Measurements from ENCODE around the gene SDK1.

Gene SDK1

DNA sequence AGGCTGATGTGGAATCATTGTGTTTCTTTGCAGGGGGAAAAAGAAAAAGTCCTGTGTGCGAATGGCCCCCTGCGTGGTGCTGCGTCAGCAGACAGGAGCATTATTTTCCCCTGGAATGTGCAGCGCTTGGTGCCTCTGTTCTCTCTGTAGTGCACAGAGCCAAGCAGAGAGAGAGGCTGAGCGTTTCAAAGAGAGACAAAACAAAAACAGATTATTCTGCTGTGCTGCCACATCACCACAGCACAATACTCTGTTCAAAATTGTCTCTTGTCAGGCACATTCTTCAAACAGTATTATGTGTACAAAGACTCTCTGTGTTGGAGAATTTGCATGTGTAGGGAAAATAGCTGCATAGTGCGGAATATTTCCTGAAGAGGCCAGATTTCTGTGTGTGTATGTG is 609.0 kb downstream of the SDK1 start:
- no peak overlapping the region for H3K4me3 ChIP-seq (ENCODE audit: low read depth, low read length)
- DNase-seq (ENCODE audit: low read depth, low spot score), result peak; percentile 40
- TF ChIP-seq, protein P1, sequence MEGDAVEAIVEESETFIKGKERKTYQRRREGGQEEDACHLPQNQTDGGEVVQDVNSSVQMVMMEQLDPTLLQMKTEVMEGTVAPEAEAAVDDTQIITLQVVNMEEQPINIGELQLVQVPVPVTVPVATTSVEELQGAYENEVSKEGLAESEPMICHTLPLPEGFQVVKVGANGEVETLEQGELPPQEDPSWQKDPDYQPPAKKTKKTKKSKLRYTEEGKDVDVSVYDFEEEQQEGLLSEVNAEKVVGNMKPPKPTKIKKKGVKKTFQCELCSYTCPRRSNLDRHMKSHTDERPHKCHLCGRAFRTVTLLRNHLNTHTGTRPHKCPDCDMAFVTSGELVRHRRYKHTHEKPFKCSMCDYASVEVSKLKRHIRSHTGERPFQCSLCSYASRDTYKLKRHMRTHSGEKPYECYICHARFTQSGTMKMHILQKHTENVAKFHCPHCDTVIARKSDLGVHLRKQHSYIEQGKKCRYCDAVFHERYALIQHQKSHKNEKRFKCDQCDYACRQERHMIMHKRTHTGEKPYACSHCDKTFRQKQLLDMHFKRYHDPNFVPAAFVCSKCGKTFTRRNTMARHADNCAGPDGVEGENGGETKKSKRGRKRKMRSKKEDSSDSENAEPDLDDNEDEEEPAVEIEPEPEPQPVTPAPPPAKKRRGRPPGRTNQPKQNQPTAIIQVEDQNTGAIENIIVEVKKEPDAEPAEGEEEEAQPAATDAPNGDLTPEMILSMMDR (IDR thresholded peaks at IDR 0.05; ENCODE audit: low read depth, low read length), result no peak
- in situ Hi-C loops (cut with HindIII; ENCODE audit: low sequenced_read_pairs), result no loop called here

DNA sequence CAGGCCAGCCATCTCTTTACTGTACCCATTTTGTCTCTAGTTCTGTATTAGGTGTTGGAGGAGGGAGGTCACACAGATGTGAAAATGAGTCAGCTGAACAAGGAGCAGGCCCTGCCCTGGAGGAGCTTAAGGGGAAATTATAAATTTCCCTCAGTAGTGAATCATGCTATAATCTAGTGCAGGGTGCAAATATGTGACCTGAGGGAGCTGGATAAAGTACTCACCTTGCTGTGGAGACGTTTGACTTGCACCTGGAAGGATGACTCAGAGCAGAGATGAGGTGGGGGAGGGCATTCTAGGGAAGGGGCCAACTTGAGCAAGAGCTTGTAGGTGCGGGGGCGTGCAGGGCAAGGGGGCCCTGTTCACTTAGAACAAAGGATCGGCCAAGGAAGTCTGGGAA is 610.6 kb downstream of the SDK1 start:
- DNase-seq (ENCODE audit: low read depth, low spot score), result no peak
- no peak overlapping the region for H3K4me3 ChIP-seq (ENCODE audit: low read depth, low read length)
- in situ Hi-C loops (cut with HindIII; ENCODE audit: low sequenced_read_pairs), result no loop called here
- TF ChIP-seq, protein P1 (IDR thresholded peaks at IDR 0.05; ENCODE audit: low read depth, low read length), result no peak

DNA sequence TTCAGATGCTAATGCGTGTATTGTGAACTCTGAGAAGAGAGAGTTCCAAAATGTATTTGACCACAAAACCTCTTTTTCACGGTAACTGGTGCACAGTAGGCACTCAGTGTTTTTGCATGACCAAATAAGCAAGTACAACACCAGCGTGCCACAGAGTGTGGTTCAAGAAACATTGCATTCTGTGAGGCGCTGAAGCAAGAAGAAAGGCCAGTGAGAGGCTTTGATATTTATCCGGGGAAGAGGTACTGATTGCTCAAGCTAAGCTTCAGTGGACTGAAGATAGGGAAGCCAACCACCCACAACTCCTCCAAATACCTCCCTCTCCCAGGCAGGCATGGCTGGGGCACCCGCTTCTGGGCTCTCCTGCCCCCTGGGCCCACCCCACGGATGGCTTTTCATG is 611.2 kb downstream of the SDK1 start:
- H3K4me3 ChIP-seq (ENCODE audit: low read depth, low read length), result no peak overlapping the region
- in situ Hi-C loops (cut with HindIII; ENCODE audit: low sequenced_read_pairs), result no loop called here
- TF ChIP-seq, protein P1 (IDR thresholded peaks at IDR 0.05; ENCODE audit: low read depth, low read length), result no peak
- DNase-seq (ENCODE audit: low read depth, low spot score), result no peak

DNA sequence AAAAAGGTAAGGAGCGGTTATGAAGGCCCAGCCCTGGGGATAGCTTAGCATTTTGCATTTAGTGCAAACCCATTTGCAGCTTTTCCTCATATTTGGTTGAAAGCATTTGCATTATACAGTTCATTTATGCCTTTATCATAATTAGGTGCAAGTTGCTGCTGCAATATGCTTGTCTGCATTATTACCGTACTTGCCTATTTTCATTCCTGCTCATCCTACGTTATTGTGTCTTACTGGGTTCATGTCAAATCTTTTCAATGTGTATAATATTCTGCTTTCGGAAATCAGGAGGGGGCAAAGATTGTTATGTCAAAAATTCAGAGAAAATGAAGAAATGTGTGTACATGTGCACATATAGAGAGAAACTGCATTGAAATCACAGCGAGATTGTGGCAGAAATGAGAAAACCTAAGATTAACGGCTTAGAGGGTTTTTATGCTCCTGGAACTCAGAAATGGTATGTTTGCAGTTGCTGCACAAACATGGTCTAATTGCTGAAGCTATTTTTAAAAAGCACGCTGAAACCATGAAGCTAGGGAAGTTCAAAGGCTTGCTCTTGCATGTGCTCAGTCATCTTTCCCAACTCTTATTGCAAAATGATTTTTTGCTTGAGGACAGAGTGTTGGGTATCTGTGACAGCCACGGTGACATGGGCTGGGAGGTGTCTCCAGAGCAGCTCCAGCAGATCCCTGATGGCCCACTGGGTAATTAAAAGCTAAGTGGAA is 613.2 kb downstream of the SDK1 start:
- TF ChIP-seq, protein P1 (IDR thresholded peaks at IDR 0.05; ENCODE audit: low read depth, low read length), result no peak
- no peak for DNase-seq (ENCODE audit: low read depth, low spot score)
- H3K4me3 ChIP-seq (ENCODE audit: low read depth, low read length), result no peak overlapping the region
- in situ Hi-C loops (cut with HindIII; ENCODE audit: low sequenced_read_pairs), result no loop called here

DNA sequence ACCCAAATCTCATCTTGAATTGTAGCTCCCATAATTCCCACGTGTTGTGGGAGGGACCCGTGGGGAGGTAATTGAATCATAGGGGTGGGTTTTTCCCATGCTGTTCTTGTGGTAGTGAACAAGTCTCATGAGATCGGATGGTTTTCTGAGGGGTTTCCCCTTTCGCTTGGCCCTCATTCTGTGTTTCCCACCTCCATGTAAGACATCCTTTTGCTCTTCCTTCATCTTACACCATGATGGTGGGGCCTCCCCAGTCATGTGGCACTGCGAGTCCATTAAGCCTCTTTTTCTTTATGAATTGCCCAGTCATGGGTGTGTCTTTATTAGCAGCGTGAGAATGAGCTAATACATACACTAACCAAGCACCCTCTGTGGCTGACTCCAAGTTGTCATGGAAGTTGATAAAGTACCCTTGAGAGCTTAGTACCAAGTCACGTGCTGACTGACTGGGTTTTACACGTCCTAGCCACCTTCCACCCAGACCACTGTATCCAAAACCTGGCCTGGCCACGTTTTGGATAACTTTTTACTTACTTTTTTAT is 614.4 kb downstream of the SDK1 start:
- H3K4me3 ChIP-seq (ENCODE audit: low read depth, low read length), result no peak overlapping the region
- no peak for DNase-seq (ENCODE audit: low read depth, low spot score)
- TF ChIP-seq, protein P1 (IDR thresholded peaks at IDR 0.05; ENCODE audit: low read depth, low read length), result no peak
- in situ Hi-C loops (cut with HindIII; ENCODE audit: low sequenced_read_pairs), result no loop called here

DNA sequence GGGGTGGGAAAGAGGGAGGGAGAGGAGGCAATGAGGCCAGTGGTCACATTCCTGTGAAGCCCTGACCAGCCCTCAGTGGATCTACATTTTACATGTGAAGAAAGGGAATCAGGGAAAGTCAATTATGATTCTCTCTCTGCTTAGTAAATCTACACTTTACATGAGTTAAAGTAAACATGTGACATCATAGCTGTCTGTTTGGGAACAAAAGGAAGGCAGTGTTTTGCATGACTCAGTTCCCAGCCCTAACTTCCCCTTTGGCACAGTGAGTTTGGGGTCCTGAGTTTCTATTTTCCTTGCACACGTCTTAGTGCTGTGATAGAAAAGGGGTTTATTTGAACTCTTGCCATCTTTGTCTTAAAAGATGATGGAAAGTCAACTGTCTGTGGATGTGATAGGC is 615.1 kb downstream of the SDK1 start:
- in situ Hi-C loops (cut with HindIII; ENCODE audit: low sequenced_read_pairs), result no loop called here
- TF ChIP-seq, protein P1 (IDR thresholded peaks at IDR 0.05; ENCODE audit: low read depth, low read length), result no peak
- H3K4me3 ChIP-seq (ENCODE audit: low read depth, low read length), result no peak overlapping the region
- DNase-seq (ENCODE audit: low read depth, low spot score), result peak; percentile 62

Data from astrocyte of the spinal cord (primary cell).